GM23338 (cell line): ENCODE measurements around the gene USP46.

Experiments
- CTCF ChIP-seq, 2 experiments: fragments of 200-600 bp in 1 of 2; sonication (generic) in 1 of 2; conservative IDR thresholded peaks; 2 replicates each; pipeline versions ENCODE4 v1.5.1 to v1.6.1; 2016 to 2017; ENCODE audit warnings: antibody characterized with exemption in 2 of 2, low read depth in 2 of 2, mild to moderate bottlenecking in 2 of 2, moderate library complexity in 1 of 2
- EZH2phosphoT487 ChIP-seq: fragments of 200-600 bp; sonication (generic); IDR thresholded peaks from one replicate; pipeline ENCODE4 v1.8.1; 2018; ENCODE audit warnings: antibody characterized with exemption; ENCODE audit not compliant: unreplicated experiment
- STAT1 ChIP-seq: IDR thresholded peaks from one replicate; pipeline ENCODE4 v1.6.1; 2016; ENCODE audit warnings: antibody characterized with exemption; ENCODE audit not compliant: unreplicated experiment
- ZNF331 ChIP-seq: fragments of 250-450 bp; sonication (Bioruptor Pico); IDR thresholded peaks from 2 replicates; pipeline ENCODE4 v1.5.0; 2020; ENCODE audit warnings: low read depth, mild to moderate bottlenecking, moderate library complexity
- TF ChIP-seq, protein P1 (sequence below): IDR thresholded peaks from one replicate; pipeline ENCODE4 v1.6.1; 2018; ENCODE audit warnings: antibody characterized with exemption; ENCODE audit not compliant: unreplicated experiment

DNA sequence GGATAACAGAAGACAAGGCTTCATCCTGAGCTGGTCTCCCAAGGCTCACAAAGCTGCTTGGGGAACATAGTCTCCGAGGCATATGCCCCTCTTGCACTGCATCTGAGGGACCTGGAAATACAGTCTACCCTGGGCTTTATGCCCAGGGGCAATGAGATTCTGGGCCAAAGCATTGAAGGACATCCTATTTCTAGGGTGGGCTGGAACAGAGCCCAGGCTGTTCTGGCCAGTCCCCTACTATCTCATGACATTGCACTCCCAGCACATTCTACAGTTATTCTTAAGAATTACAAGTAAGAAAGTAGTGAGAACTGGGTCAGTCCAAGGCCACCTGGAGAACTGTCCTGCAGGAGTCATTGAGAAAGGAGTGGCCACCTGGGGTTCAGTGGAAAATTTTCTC lies 107.6 kb downstream of the USP46 start:
- TF ChIP-seq CTCF (conservative IDR thresholded peaks at IDR 0.05; ENCODE audit: low read depth in 2 of 2) = no peak
- TF ChIP-seq ZNF331 (CRISPR knock-in tag) = no peak
- TF ChIP-seq STAT1 = no peak
- TF ChIP-seq, protein P1, sequence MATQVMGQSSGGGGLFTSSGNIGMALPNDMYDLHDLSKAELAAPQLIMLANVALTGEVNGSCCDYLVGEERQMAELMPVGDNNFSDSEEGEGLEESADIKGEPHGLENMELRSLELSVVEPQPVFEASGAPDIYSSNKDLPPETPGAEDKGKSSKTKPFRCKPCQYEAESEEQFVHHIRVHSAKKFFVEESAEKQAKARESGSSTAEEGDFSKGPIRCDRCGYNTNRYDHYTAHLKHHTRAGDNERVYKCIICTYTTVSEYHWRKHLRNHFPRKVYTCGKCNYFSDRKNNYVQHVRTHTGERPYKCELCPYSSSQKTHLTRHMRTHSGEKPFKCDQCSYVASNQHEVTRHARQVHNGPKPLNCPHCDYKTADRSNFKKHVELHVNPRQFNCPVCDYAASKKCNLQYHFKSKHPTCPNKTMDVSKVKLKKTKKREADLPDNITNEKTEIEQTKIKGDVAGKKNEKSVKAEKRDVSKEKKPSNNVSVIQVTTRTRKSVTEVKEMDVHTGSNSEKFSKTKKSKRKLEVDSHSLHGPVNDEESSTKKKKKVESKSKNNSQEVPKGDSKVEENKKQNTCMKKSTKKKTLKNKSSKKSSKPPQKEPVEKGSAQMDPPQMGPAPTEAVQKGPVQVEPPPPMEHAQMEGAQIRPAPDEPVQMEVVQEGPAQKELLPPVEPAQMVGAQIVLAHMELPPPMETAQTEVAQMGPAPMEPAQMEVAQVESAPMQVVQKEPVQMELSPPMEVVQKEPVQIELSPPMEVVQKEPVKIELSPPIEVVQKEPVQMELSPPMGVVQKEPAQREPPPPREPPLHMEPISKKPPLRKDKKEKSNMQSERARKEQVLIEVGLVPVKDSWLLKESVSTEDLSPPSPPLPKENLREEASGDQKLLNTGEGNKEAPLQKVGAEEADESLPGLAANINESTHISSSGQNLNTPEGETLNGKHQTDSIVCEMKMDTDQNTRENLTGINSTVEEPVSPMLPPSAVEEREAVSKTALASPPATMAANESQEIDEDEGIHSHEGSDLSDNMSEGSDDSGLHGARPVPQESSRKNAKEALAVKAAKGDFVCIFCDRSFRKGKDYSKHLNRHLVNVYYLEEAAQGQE = no peak
- TF ChIP-seq EZH2phosphoT487 = no peak
